Natural killer cell treated with Interleukin-12 subunit alpha and Interleukin-12 subunit beta and Interleukin-15 and Interleukin-18, amount 100 ng/mL, for 72 hours (primary cell): Measurements from ENCODE around the gene HOXA1. TPM values are rescaled to one million over a fixed set of nuclear protein-coding genes. Genes with fewer than 3 reads are reported as not detected.
"Not testable (repeated sequence)": the region's sequence is repeated elsewhere in the genome, so short reads cannot be mapped to it uniquely, and the experiment has no call there.

Experiments used
- ATAC-seq, 2 donors: fragments of 150-1000 bp; cut with Tn5 transposase in 1 of 2; sonication (Bioruptor Pico), chemical (Tn5 transposase) in 1 of 2; 2 replicates each; pipeline ENCODE4 v1.10.0; 2021
- DNase-seq: peaks from one replicate; pipeline ENCODE4 v3.0.0; 2022; ENCODE audit warnings: low spot score
- H3K27ac Mint-ChIP-seq, 2 donors: 1 replicate in 1 of 2; 2 replicates in 1 of 2; pipeline ENCODE4 v1.8.0; 2022; ENCODE audit warnings: mixed read lengths in 2 of 2, mild to moderate bottlenecking in 1 of 2, moderate library complexity in 1 of 2
- H3K27me3 Mint-ChIP-seq, 2 donors: 1 replicate in 1 of 2; 2 replicates in 1 of 2; pipeline ENCODE4 v1.8.0; 2022; ENCODE audit warnings: mixed read lengths in 2 of 2
- H3K36me3 Mint-ChIP-seq: one replicate; pipeline ENCODE4 v1.8.0; 2022; ENCODE audit warnings: mixed read lengths
- H3K4me1 Mint-ChIP-seq, 2 donors: 1 replicate in 1 of 2; 2 replicates in 1 of 2; pipeline ENCODE4 v1.8.0; 2022; ENCODE audit warnings: low read depth in 2 of 2, mixed read lengths in 2 of 2, mild to moderate bottlenecking in 1 of 2
- H3K4me3 Mint-ChIP-seq: one replicate; pipeline ENCODE4 v1.8.0; 2022; ENCODE audit warnings: mixed read lengths
- H3K9me3 Mint-ChIP-seq: 2 replicates; pipeline ENCODE4 v1.8.0; 2022; ENCODE audit warnings: mixed read lengths
- total RNA-seq, 2 donors: library from RNA; stranded (reverse); gene quantifications; one replicate each; pipeline ENCODE4 v1.2.3, GENCODE V29; 2022

Gene HOXA1
- total RNA-seq, 2 donors from 2014 or later: 0.36 to 0.78 TPM

GRCh38 chr7:27065709-27066108, 30.1 kb downstream of the HOXA1 start:
- H3K36me3 Mint-ChIP-seq: no peaks in the 10 kb centered on the region
- peaks cover 13 to 22% of the 10 kb centered on the region in 2 donors for H3K27me3 Mint-ChIP-seq
- H3K4me3 Mint-ChIP-seq: no peak overlapping the region
- no peak for ATAC-seq
- no peak for DNase-seq
- H3K9me3 Mint-ChIP-seq: no peaks in the 10 kb centered on the region
- H3K4me1 Mint-ChIP-seq: no peaks in the 10 kb centered on the region
- H3K27ac Mint-ChIP-seq: no peak overlapping the region

DNA sequence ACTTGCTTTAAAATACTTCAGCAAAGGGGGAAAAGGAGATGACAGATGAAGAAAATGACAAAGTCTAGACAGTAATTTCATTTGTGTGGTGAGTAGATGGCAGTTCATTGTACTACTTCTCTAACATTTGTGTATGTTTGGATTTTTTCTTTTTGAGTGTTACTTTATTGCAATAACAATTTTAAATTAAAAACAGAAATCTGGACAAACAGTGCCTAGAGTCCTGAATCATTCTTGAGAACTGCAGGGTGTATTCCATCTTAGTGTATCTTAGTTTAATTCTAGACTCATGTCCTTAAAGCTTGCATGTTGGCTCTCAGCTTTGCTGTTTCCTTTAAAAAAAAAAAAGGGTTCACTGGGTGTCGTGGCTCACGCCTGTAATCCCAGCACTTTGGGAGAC, 31.1 kb downstream of the HOXA1 start:
- Mint-ChIP-seq H3K4me1 (no peaks in the 10 kb centered on the region), H3K27ac (no peak overlapping the region), H3K9me3 (no peaks in the 10 kb centered on the region), H3K27me3 (peaks cover 21 to 33% of the 10 kb centered on the region in 2 donors), H3K4me3 (no peak overlapping the region), H3K36me3 (no peaks in the 10 kb centered on the region)
- DNase-seq (no peak), ATAC-seq (no peak)

GRCh38 chr7:27064159-27064558, 31.6 kb downstream of the HOXA1 start:
- Mint-ChIP-seq H3K27me3 (peaks cover 23 to 38% of the 10 kb centered on the region in 2 donors), H3K4me3 (no peak overlapping the region), H3K4me1 (no peaks in the 10 kb centered on the region), H3K36me3 (no peaks in the 10 kb centered on the region), H3K9me3 (no peaks in the 10 kb centered on the region), H3K27ac (no peak overlapping the region)
- DNase-seq (no peak), ATAC-seq (no peak)

- no peak for DNase-seq
- no peak for ATAC-seq
- Mint-ChIP-seq H3K4me3 (no peak overlapping the region), H3K27me3 (peaks cover 21 to 38% of the 10 kb centered on the region in 2 donors), H3K9me3 (no peaks in the 10 kb centered on the region), H3K4me1 (no peaks in the 10 kb centered on the region), H3K27ac (no peak overlapping the region), H3K36me3 (no peaks in the 10 kb centered on the region)
These were observed 32.9 kb downstream of the HOXA1 start for GRCh38 chr7:27062946-27063345.

DNA sequence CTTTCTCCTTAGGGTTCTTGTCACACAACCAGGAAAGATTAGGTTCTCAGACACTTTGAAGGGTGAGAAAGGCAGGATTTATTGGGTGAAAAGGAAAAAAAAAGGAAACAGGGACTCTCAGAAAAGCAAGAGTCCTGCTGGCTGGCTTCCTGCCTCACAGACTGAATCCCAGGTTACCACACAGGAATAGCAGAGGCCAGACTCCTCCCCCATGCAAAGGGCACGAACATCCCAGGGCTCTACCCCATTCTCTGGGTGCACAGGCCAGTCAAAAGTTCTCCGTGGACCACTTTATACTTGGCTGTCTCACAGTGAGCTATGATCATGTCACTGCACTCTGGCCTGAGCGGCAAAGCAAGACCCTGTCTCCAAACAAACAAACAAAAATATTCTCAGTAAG, 42.6 kb downstream of the HOXA1 start:
- ATAC-seq (no peak), DNase-seq (no peak)
- no peak overlapping the region for H3K4me3 Mint-ChIP-seq
- H3K36me3 Mint-ChIP-seq: no peaks in the 10 kb centered on the region
- no peak overlapping the region for H3K27ac Mint-ChIP-seq
- peaks cover 0 to 2% of the 10 kb centered on the region in 2 donors for H3K27me3 Mint-ChIP-seq
- H3K9me3 Mint-ChIP-seq: no peaks in the 10 kb centered on the region
- H3K4me1 Mint-ChIP-seq: no peaks in the 10 kb centered on the region

DNA sequence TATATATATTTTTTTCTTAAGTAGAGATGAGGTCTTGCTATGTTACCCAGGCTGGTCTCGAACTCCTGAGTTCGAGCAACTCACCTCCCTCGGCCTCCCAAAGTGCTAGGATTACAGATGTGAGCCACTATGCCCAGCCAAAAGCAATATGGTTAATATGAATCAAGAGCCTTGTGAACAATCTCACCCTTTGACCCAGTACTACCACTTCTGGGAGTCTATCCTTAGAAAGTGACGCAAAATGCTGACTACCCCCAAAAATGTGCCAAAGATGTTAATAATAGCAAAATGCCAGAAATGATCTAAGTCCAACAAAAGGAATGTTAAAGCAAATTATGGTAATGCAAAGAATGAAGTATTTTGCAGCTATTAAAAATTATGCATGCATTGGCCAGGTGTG, 44.3 kb downstream of the HOXA1 start:
- no peaks in the 10 kb centered on the region for H3K4me1 Mint-ChIP-seq
- no peaks in the 10 kb centered on the region for H3K27me3 Mint-ChIP-seq
- DNase-seq: no peak
- no peak for ATAC-seq
- H3K4me3 Mint-ChIP-seq: no peak overlapping the region
- H3K9me3 Mint-ChIP-seq: no peaks in the 10 kb centered on the region
- H3K36me3 Mint-ChIP-seq: no peaks in the 10 kb centered on the region
- no peak overlapping the region for H3K27ac Mint-ChIP-seq

DNA sequence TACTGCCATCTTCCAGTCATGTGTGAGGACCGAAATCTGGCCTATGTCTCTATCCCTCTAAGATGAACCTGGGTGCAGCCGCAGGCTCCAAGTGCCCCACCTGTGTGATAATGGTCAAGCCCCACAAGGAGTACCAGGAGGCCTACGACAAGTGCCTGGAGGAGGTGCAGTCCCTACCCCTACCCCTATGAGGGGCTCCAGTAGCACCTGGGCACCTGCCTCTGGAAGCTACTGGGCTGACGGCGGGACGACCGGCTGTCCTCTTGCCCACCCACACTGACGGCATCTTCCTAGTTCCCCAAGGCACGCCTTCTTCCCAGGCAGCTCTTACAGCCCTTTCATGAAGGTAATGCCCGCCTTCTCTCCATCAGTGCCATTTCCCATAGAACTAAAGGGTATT, 47.4 kb downstream of the HOXA1 start:
- Mint-ChIP-seq H3K4me3 (no peak overlapping the region), H3K36me3 (no peaks in the 10 kb centered on the region), H3K4me1 (no peaks in the 10 kb centered on the region), H3K27ac (no peak overlapping the region), H3K27me3 (peaks cover 0 to under 1% of the 10 kb centered on the region in 2 donors), H3K9me3 (no peaks in the 10 kb centered on the region)
- ATAC-seq (peak in 1 of 2 donors; percentile 50), DNase-seq (no peak)

DNA sequence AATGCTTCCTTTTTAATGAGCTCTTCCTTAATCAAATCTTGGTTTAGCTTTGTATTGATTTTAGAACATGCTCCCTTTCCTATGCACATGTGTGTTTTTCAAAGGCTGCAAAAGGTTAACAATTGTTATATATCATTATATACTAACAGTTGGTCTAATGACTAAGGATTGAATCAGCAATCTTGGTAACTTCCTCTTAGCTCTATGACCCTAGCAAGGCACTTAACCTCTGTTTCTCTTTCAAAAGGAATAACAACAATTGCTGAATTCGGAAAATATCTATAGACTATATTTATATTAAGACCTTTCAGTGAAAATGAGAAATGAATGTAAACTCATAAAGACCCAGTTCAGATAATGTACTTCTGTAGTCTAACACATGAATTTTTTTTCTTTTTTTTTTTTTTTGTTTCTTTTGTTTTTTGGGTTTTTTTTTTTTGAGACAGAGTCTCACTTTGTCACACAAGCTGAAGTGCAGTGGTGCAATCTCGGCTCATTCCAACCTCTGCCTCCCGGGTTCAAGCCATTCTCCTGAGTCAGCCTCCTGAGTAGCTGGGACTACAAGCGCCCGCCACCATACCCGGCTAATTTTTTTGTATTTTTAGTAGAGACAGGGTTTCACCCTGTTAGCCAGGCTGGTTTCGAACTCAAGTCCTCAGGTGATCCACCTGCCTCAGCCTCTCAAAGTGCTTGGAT, 48.8 kb downstream of the HOXA1 start:
- Mint-ChIP-seq H3K27ac (no peak overlapping the region), H3K4me3 (no peak overlapping the region), H3K9me3 (no peaks in the 10 kb centered on the region), H3K36me3 (no peaks in the 10 kb centered on the region), H3K27me3 (peaks cover 4 to 15% of the 10 kb centered on the region in 2 donors), H3K4me1 (no peaks in the 10 kb centered on the region)
- DNase-seq: no peak
- ATAC-seq: no peak

DNA sequence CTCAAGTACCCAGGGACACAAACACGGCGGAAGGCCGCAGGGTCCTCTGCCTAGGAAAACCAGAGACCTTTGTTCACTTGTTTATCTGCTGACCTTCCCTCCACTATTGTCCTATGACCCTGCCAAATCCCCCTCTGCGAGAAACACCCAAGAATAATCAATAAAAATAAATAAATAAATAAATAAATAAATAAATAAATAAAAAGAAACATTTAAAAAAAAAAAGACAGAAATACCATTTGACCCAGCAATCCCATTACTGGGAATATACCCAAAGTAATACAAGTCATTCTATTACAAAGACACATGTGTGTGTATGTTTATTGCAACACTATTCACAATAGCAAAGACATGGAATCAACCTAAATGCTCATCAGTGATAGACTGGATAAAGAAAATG, 49.8 kb downstream of the HOXA1 start:
- not testable (repeated sequence) for H3K27ac Mint-ChIP-seq, ATAC-seq, H3K36me3 Mint-ChIP-seq, H3K4me1 Mint-ChIP-seq, H3K4me3 Mint-ChIP-seq, H3K9me3 Mint-ChIP-seq, DNase-seq
- peaks cover 4 to 15% of the 10 kb centered on the region in 2 donors for H3K27me3 Mint-ChIP-seq

- not testable (repeated sequence) for H3K4me3 Mint-ChIP-seq, H3K4me1 Mint-ChIP-seq, ATAC-seq, H3K36me3 Mint-ChIP-seq, H3K9me3 Mint-ChIP-seq, DNase-seq, H3K27ac Mint-ChIP-seq
- peaks cover 4 to 15% of the 10 kb centered on the region in 2 donors for H3K27me3 Mint-ChIP-seq
These were observed 50.7 kb downstream of the HOXA1 start for GRCh38 chr7:27045066-27045465.

Other genes with a start within 250 kb of the HOXA1 start
- 10 to 100 TPM; 15.0 to 35.7 TPM for gene SKAP2, start 231.4 kb downstream of the HOXA1 start, total RNA-seq
- not detected for gene HOXA2, start 6.7 kb upstream of the HOXA1 start, total RNA-seq
- under 1 TPM in 1 of 2 donors, not detected in 1; 0.55 TPM for gene HOXA4, start 34.8 kb upstream of the HOXA1 start, total RNA-seq
- gene HOXA5, start 47.7 kb upstream of the HOXA1 start, total RNA-seq: under 1 TPM; 0.33 to 0.64 TPM
- gene HOXA6, start 51.8 kb upstream of the HOXA1 start, total RNA-seq: under 1 TPM in 1 of 2 donors, not detected in 1; 0.81 TPM
- not detected for gene HOXA3, start 56.6 kb upstream of the HOXA1 start, total RNA-seq
- under 1 TPM in 1 of 2 donors, not detected in 1; 0.20 TPM for gene HOXA7, start 60.7 kb upstream of the HOXA1 start, total RNA-seq
- gene HOXA9, start 69.5 kb upstream of the HOXA1 start, total RNA-seq: 1 to 10 TPM in 1 of 2 donors, not detected in 1; 2.4 TPM
- gene HOXA10, start 78.3 kb upstream of the HOXA1 start, total RNA-seq: 1 to 10 TPM in 1 of 2 donors, under 1 TPM in 1; 0.88 to 1.3 TPM
- under 1 TPM; 0.20 to 0.76 TPM for gene HOXA11, start 89.2 kb upstream of the HOXA1 start, total RNA-seq
- gene HOXA13, start 104.1 kb upstream of the HOXA1 start, total RNA-seq: not detected
- not detected for gene EVX1, start 146.8 kb upstream of the HOXA1 start, total RNA-seq